AG09309 (cell line): ENCODE measurements around the gene SEC61A2.

Source experiments
- DNase-seq: peaks from one replicate; pipeline ENCODE4 v3.0.0-alpha.2; 2010; ENCODE audit warnings: low read depth
- H3K4me3 ChIP-seq: 2 replicates; pipeline ENCODE4 v1.5.1; 2011; ENCODE audit warnings: mild to moderate bottlenecking, low read depth, low read length, moderate library complexity; ENCODE audit not compliant: control insufficient read depth
- CTCF ChIP-seq: IDR thresholded peaks from 2 replicates; pipeline ENCODE4 v1.5.1; 2011; ENCODE audit warnings: mild to moderate bottlenecking, low read depth, low read length, inconsistent platforms; ENCODE audit not compliant: insufficient read depth, control insufficient read depth; ENCODE audit errors: missing control alignments

Gene SEC61A2

GRCh38 chr10:12098966-12099365, 30.5 kb upstream of the SEC61A2 start:
- no peak overlapping the region for H3K4me3 ChIP-seq
- TF ChIP-seq CTCF, result no peak

DNA sequence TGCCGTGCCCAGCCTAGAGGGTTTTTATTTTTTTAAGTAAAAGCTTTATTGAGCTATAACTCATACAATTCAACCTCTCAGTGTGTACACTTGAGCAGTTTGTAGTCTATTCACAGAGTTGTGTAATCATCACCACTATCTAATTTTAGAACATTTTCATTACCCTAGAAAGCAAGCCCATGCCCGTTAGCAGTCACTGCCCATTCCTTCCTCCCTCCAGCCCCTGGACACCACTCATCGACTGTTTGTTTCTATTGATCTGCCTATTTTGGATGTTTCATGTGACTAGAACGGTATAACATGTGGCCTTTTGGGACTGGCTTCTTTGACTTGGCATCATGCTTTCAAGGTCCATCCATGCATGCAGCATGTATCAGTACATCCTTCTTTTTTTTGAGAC, 25.7 kb upstream of the SEC61A2 start:
- TF ChIP-seq CTCF, result no peak
- DNase-seq, result no peak
- no peak overlapping the region for H3K4me3 ChIP-seq

More at GRCh38 chr10:12098966-12099365, 30.5 kb upstream of the SEC61A2 start:
- DNase-seq, result no peak

- no peak overlapping the region for H3K4me3 ChIP-seq
- no peak for DNase-seq
- no peak for TF ChIP-seq CTCF
Measured at GRCh38 chr10:12107781-12108180, 21.7 kb upstream of the SEC61A2 start.

DNA sequence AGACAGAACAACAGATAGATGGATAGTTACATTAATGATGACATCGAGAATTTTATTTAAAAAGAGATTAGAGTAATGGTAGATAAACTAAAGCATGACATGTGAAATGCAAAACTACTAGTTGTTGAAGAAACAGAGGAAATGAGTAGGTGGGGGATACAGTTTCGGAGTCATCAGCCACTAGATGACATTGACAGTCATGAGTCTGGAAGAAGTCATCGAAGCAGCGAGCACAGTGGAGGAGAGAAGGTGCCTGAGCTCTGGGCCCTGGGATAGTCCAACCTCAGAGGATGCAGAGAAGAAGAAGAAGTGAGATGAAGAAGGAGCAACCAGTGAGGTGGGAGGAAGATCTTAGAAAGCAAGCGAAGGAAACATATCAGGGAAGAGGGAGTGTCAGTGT, 20.2 kb upstream of the SEC61A2 start:
- H3K4me3 ChIP-seq, result no peak overlapping the region
- TF ChIP-seq CTCF, result no peak
- DNase-seq, result no peak

DNA sequence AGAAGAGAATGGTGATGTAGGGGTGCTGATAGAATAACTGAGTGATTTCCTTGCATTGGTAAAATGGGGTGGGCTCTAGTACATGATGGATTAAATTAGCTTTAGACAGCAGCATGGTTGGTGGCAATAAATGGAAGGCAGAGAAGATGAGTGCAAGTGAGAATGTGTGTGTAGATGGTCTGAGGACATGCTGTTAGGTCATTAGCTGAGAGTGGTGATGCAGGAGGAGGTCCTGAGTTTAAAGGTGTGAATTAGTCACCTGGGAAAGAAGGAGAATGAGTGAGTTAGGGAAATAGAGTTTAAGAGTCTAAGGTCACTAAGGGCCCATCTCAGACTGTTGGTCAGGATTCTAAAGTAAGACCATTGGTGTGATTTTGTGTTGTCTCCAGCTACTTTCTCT, 17.9 kb upstream of the SEC61A2 start:
- no peak for DNase-seq
- TF ChIP-seq CTCF, result no peak
- no peak overlapping the region for H3K4me3 ChIP-seq

GRCh38 chr10:12113627-12114026, 15.8 kb upstream of the SEC61A2 start:
- no peak overlapping the region for H3K4me3 ChIP-seq
- DNase-seq, result no peak
- no peak for TF ChIP-seq CTCF

- H3K4me3 ChIP-seq, result no peak overlapping the region
- no peak for TF ChIP-seq CTCF
- no peak for DNase-seq
Measured at GRCh38 chr10:12121673-12122072, 7.8 kb upstream of the SEC61A2 start.
